ENCODE data around the gene CADM3. TPM values are rescaled to one million over a fixed set of nuclear protein-coding genes. Genes with fewer than 3 reads are reported as not detected.

Gene CADM3
- total and polyA plus RNA-seq, 2 of the 8 experiments (the other 6 are each of a cell fraction or from before 2014, with no cell fraction given), result 8.3 to 8.5 TPM

DNA sequence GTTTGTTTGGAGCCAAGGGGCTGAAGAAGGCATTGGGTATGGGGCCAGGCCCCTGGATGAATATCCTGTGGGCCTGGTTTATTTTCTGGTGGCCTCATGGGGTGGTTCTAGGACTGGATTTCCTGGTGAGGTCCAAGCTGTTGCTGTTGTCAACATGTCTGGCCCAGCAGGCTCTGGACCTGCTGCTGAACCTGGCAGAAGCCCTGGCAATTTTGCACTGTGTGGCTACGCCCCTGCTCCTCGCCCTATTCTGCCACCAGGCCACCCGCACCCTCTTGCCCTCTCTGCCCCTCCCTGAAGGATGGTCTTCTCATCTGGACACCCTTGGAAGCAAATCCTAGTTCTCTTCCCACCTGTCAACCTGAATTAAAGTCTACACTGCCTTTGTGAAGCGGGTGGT lies 34.7 kb downstream of the CADM3 start (continued):
- TF ChIP-seq CHD7 (IDR thresholded peaks at IDR 0.05; ENCODE audit: insufficient replicate concordance, low read length) (no peak), YY1 (IDR thresholded peaks at IDR 0.05; ENCODE audit: low read depth, low read length) (no peak), TCF12 (IDR thresholded peaks at IDR 0.05; ENCODE audit: low read depth, low read length) (no peak), NANOG (IDR thresholded peaks at IDR 0.05; ENCODE audit: insufficient read depth, low read depth, low read length, poor library complexity, severe bottlenecking) (no peak), CREB1 (IDR thresholded peaks at IDR 0.05) (no peak), BRCA1 (IDR thresholded peaks at IDR 0.05; ENCODE audit: low read depth, low read length) (no peak), SIX5 (IDR thresholded peaks at IDR 0.05; ENCODE audit: low read depth, low read length) (no peak), RNF2 (IDR thresholded peaks at IDR 0.05; ENCODE audit: borderline replicate concordance, low read depth, low read length, missing control alignments, poor library complexity, severe bottlenecking) (no peak), SP2 (IDR thresholded peaks at IDR 0.05; ENCODE audit: low read length) (no peak)

Data from H1 (cell line).